CD4-positive, alpha-beta T cell (primary cell): ENCODE measurements around the gene PAIP2B. TPM values are rescaled to one million over a fixed set of nuclear protein-coding genes. Genes with fewer than 3 reads are reported as not detected.

Experiments
- ATAC-seq: fragments of 200-7000 bp; cut with Tn5 transposase; one replicate; pipeline ENCODE4 v1.10.0; 2022; ENCODE audit warnings: mild to moderate bottlenecking; ENCODE audit not compliant: poor library complexity
- CTCF ChIA-PET: fragments of 350-600 bp; sonication (Branson Sonifier 250); formaldehyde crosslinking; loops from one replicate; lab custom pipeline; 2021; ENCODE audit warnings: antibody characterized with exemption, inconsistent platforms; lab: Charles Lee
- POLR2A ChIA-PET: fragments of 350-600 bp; sonication (Branson Sonifier 250); formaldehyde crosslinking; loops from one replicate; lab custom pipeline; 2021; ENCODE audit warnings: antibody characterized with exemption, inconsistent platforms; lab: Charles Lee
- DNase-seq, 14 experiments: peaks; one replicate each; pipeline ENCODE4 v3.0.0-alpha.2; 2013 to 2020; ENCODE audit warnings: mixed read lengths in 2 of 14
- H3K27ac ChIP-seq, 2 donors: one replicate each; pipeline versions ENCODE4 v1.5.1 to v1.7.0; 2013; ENCODE audit warnings: low read length in 2 of 2, low read depth in 1 of 2, mild to moderate bottlenecking in 1 of 2
- H3K27me3 ChIP-seq, 2 experiments: 1 replicate in 1 of 2; 2 replicates in 1 of 2; pipeline versions ENCODE4 v1.6.1 to v1.7.0; 2013; ENCODE audit warnings: low read length in 2 of 2, control low read depth in 1 of 2, mild to moderate bottlenecking in 1 of 2, moderate library complexity in 1 of 2; ENCODE audit not compliant: insufficient read depth in 2 of 2, control insufficient read depth in 1 of 2
- H3K36me3 ChIP-seq: one replicate; pipeline ENCODE4 v1.6.1; 2013; ENCODE audit warnings: low read length, control low read depth; ENCODE audit not compliant: insufficient read depth
- H3K4me1 ChIP-seq: one replicate; pipeline ENCODE4 v1.6.1; 2013; ENCODE audit warnings: low read length, control low read depth; ENCODE audit not compliant: insufficient read depth
- H3K4me3 ChIP-seq: one replicate; pipeline ENCODE4 v1.5.1; 2013; ENCODE audit warnings: mild to moderate bottlenecking, low read length, moderate library complexity
- H3K9me3 ChIP-seq, 2 experiments: 1 replicate in 1 of 2; 2 replicates in 1 of 2; pipeline versions ENCODE4 v1.6.1 to v1.7.0; 2013; ENCODE audit warnings: low read length in 2 of 2, mild to moderate bottlenecking in 2 of 2, control low read depth in 1 of 2, moderate library complexity in 1 of 2; ENCODE audit not compliant: control insufficient read depth in 1 of 2, insufficient read depth in 1 of 2
- H3K27ac Mint-ChIP-seq: one replicate; pipeline ENCODE4 v1.8.0; 2020; ENCODE audit warnings: mixed read lengths
- H3K27me3 Mint-ChIP-seq: one replicate; pipeline ENCODE4 v1.8.0; 2021; ENCODE audit warnings: mixed read lengths
- H3K36me3 Mint-ChIP-seq: one replicate; pipeline ENCODE4 v1.8.0; 2021; ENCODE audit warnings: low read depth, mixed read lengths
- H3K4me1 Mint-ChIP-seq: one replicate; pipeline ENCODE4 v1.8.0; 2021; ENCODE audit warnings: low read depth, mixed read lengths
- H3K4me3 Mint-ChIP-seq: one replicate; pipeline ENCODE4 v1.8.0; 2020; ENCODE audit warnings: mild to moderate bottlenecking, mixed read lengths
- H3K9me3 Mint-ChIP-seq: one replicate; pipeline ENCODE4 v1.8.0; 2020; ENCODE audit warnings: mixed read lengths
- intact Hi-C, 2 experiments: fragments of 100-400 bp; cut with DNase I in 1 of 2; cut with micrococcal nuclease in 1 of 2; formaldehyde crosslinking; loops; one replicate each; pipeline versions ENCODE4 v1.15.1 to v1.9.0; 2023 to 2025; cut with DNase I, micrococcal nuclease
- total RNA-seq, 174 experiments: library from RNA in 2 of 174; stranded (reverse) in 2 of 174; gene quantifications; one replicate each; pipeline ENCODE4 v1.2.3 and lab custom pipeline; 2021 to 2026
- TF ChIP-seq, protein P1 (sequence below): fragments of 200-600 bp; IDR thresholded peaks from one replicate; pipeline ENCODE4 v1.8.0; 2022; ENCODE audit warnings: antibody characterized with exemption, mild to moderate bottlenecking

Gene PAIP2B
- total RNA-seq, 2 experiments from 2014 or later, result 2.3 to 2.5 TPM

DNA sequence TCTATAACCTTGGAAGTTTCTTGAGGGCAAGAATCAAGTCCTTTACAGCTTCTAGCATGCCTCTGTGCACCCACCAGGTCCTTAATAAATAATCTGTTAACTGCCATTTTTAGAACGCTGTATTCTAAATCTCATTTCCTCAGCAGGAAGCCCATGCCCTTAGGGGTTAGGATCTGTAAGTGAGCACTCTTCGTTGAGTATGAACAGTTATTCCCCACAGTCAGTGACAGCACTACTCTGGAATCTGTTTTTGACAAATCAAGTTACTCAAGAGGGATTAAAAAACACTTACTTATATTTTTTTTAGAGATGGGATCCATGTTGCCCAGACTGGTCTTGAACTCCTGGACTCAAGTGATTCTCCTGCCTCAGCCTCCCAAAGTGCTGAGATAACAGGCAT is 14.6 kb downstream of the PAIP2B start:
- no peaks in the 10 kb centered on the region for H3K9me3 Mint-ChIP-seq
- H3K9me3 ChIP-seq, result no peaks in the 10 kb centered on the region
- TF ChIP-seq, protein P1, sequence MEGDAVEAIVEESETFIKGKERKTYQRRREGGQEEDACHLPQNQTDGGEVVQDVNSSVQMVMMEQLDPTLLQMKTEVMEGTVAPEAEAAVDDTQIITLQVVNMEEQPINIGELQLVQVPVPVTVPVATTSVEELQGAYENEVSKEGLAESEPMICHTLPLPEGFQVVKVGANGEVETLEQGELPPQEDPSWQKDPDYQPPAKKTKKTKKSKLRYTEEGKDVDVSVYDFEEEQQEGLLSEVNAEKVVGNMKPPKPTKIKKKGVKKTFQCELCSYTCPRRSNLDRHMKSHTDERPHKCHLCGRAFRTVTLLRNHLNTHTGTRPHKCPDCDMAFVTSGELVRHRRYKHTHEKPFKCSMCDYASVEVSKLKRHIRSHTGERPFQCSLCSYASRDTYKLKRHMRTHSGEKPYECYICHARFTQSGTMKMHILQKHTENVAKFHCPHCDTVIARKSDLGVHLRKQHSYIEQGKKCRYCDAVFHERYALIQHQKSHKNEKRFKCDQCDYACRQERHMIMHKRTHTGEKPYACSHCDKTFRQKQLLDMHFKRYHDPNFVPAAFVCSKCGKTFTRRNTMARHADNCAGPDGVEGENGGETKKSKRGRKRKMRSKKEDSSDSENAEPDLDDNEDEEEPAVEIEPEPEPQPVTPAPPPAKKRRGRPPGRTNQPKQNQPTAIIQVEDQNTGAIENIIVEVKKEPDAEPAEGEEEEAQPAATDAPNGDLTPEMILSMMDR, result no peak
- H3K27ac Mint-ChIP-seq, result no peak overlapping the region
- POLR2A ChIA-PET, result no interaction called here
- intact Hi-C loops, result no loop called here
- no peaks in the 10 kb centered on the region for H3K36me3 ChIP-seq
- no peak overlapping the region for H3K4me3 ChIP-seq
- H3K4me1 ChIP-seq, result no peaks in the 10 kb centered on the region
- no peak overlapping the region for H3K4me3 Mint-ChIP-seq
- DNase-seq, result no peak
- H3K4me1 Mint-ChIP-seq, result no peaks in the 10 kb centered on the region
- H3K27ac ChIP-seq, result no peak overlapping the region
- CTCF ChIA-PET, result no interaction called here
- ATAC-seq, result no peak
- H3K36me3 Mint-ChIP-seq, result peaks cover 4% of the 10 kb centered on the region
- H3K27me3 Mint-ChIP-seq, result no peaks in the 10 kb centered on the region
- no peaks in the 10 kb centered on the region for H3K27me3 ChIP-seq

DNA sequence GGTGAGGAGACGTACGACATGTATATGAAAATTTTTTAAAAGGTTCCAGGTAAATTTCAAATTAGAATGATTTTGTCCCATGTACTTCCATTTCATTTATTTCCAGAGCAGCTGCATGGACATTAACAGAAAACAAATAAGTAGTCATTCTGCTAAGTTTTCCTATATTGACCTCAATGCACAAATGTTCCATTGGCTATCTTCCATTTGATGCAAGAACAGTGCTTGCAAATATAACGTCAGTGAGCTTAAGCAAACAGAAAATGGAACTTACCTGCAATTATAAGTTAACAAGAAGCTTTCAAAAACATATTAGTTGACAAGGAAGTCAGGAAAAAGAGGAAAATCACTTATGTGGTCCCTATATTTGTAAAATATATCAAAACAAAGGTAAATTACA is 16.6 kb downstream of the PAIP2B start:
- no peak overlapping the region for H3K4me3 ChIP-seq
- H3K4me1 ChIP-seq, result no peaks in the 10 kb centered on the region
- Mint-ChIP-seq H3K27ac (no peak overlapping the region), H3K4me3 (no peak overlapping the region), H3K36me3 (peaks cover 7% of the 10 kb centered on the region), H3K27me3 (no peaks in the 10 kb centered on the region), H3K9me3 (no peaks in the 10 kb centered on the region), H3K4me1 (no peaks in the 10 kb centered on the region)
- TF ChIP-seq, protein P1, result no peak
- no peaks in the 10 kb centered on the region for H3K27me3 ChIP-seq
- DNase-seq (no peak), ATAC-seq (no peak)
- H3K27ac ChIP-seq, result no peak overlapping the region
- ChIA-PET POLR2A (no interaction called here), CTCF (no interaction called here)
- no peaks in the 10 kb centered on the region for H3K36me3 ChIP-seq
- intact Hi-C loops, result no loop called here
- no peaks in the 10 kb centered on the region for H3K9me3 ChIP-seq

DNA sequence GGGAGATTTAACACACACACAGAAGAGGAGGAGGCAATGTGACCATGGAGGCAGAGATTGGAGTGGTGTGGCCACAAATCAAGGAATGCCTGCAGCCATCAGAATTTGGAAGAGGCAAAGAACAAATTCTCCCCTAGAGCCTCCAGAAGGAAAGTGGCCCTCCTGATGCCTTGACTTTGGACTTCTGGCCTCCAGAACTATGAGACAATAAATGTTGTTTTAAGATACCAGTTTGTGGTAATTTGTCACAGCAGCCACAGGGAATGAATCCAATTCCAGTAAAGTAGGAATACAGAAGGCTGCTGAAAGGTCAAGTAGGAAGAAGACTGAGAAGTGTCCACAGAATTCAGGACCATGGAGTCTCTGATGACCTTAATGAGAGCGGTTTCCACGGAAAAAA is 18.1 kb downstream of the PAIP2B start:
- Histone ChIP-seq H3K36me3 (no peaks in the 10 kb centered on the region), H3K4me3 (no peak overlapping the region), H3K27ac (no peak overlapping the region), H3K27me3 (no peaks in the 10 kb centered on the region), H3K9me3 (no peaks in the 10 kb centered on the region), H3K4me1 (no peaks in the 10 kb centered on the region)
- no peaks in the 10 kb centered on the region for H3K4me1 Mint-ChIP-seq
- POLR2A ChIA-PET, result no interaction called here
- no peak overlapping the region for H3K4me3 Mint-ChIP-seq
- TF ChIP-seq, protein P1, result no peak
- H3K36me3 Mint-ChIP-seq, result peaks cover 7% of the 10 kb centered on the region
- H3K9me3 Mint-ChIP-seq, result no peaks in the 10 kb centered on the region
- no peaks in the 10 kb centered on the region for H3K27me3 Mint-ChIP-seq
- H3K27ac Mint-ChIP-seq, result no peak overlapping the region
- intact Hi-C loops, result no loop called here
- ATAC-seq (no peak), DNase-seq (no peak)
- CTCF ChIA-PET, result no interaction called here
